ENCODE measurements around the gene TAF1C. TPM values are rescaled to one million over a fixed set of nuclear protein-coding genes. Genes with fewer than 3 reads are reported as not detected.

Gene TAF1C
- total RNA-seq, 1 donor from 2014 or later, result 31.0 TPM

DNA sequence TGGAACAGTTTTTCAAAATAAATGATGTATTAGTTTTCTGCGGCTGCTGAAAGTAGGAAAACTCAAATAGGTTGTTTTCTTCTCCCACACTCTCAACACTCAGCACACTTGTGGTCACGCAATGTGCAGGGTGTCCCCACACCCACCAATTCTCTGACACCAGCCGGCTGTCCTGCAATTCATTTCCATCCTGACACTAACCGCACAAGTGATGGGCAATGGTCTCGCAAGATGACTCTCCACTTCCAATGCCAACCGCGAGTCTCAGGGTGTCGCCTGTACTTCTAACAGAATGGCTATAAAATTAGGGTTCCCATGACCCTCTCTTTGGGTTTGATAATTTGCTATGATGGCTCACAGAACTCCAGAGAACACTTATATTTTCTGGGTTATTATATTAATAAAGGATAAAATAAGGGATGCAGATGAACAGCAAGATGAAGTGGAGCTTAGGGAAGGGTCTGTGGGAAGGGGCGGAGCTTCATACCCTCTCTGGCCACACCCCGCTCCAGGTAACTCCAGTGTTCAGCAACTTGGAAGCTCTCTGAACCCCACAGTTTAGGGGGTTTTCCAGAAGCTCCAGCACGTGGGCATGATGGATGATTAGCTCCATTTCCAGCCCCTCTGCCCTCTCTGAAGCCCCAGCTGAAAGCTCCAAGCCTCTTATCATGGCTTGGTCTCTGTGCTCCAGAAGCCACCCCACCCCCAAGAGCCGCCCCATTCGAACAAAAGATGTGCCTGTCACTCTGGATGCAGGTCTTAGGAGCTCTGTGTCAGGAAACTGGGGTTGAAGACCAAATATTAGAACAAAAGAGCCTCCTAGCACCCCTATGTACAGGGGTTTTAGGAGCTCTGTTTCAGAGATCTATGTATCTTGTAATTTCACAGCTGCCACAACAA, 19.8 kb downstream of the TAF1C start:
- no peak for DNase-seq
- ATAC-seq, result no peak
- intact Hi-C loops (cut with micrococcal nuclease), result no loop called here

DNA sequence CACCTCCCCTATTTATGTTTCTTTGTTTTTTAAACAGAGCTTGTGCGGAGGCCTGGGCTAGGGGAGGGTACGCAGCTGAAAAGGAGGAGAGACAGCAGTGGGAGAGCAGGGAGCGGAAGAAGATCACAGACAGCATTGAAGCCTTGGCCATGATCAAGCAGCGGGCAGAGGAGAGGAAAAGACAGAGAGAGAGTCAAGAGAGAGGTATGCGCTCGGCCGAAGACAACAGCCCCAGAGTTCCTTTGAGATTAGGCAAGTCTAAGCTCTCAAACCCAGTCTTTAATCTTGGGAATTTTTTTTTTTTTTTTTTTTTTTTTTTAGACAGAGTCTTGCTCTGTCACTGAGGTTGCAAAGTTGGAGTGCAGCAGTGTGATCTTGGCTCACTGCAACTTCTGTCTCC, 21.1 kb downstream of the TAF1C start:
- DNase-seq (no peak), ATAC-seq (no peak)
- intact Hi-C loops (cut with micrococcal nuclease), result no loop called here

DNA sequence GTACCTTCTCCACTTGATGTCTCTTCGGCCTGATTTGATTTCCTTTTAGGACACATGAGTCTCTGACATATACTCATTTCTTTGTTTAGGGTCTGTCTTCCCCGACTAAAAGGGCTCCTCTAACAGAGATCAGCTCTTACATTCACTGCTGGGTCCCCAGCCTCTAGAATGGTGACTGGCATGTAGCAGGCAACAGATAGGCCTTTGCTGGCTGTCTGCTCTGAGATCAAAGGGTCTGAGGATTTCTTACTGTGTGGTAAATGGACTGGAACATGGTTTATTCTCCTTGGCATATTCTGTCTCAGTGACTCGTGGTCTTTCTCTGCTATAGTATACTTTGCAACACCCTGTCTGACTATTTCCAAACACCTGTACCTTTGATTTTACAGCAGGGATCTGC, 25.1 kb downstream of the TAF1C start:
- intact Hi-C loops (cut with micrococcal nuclease), result no loop called here
- DNase-seq (no peak), ATAC-seq (no peak)

DNA sequence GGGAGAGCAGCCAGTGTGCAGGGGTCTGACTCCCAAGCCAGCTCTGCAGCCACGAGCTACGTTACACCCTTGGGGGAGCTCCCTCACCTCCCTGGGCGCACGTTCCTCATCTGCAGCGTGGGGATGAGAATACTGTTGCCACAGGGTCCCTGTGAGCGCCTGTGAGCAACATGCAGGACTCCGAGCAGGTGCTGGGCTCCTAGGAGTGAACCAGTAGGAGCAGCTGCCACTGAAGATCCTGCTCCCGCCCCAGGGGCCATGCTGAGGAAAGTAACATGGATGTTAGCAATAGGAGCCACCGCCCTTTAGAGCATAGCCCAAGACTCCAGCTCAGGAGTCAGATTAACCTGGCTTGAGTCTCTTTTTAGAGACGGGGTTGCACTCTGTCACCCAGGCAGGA, 25.8 kb downstream of the TAF1C start:
- intact Hi-C loops (cut with micrococcal nuclease), result no loop called here
- DNase-seq, result no peak
- ATAC-seq, result no peak

DNA sequence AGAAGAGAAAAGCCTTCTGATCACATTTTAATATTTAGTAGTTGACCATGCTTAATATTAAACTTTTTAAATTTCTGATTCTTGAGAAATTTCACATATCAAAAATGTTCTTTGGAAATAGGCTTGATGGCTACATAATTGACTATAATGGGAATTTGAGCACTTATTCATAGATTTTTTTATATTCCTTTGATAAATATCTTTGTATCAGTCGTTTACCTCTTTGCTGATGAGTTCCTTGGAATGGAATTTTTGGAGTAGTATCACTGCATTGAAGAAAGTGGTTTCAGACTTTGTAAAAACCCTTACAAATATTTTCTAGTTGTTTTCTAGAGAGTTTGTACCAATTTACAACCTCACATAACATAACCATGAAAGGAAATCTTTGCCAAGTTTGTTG, 27.1 kb downstream of the TAF1C start:
- intact Hi-C loops (cut with micrococcal nuclease), result no loop called here

DNA sequence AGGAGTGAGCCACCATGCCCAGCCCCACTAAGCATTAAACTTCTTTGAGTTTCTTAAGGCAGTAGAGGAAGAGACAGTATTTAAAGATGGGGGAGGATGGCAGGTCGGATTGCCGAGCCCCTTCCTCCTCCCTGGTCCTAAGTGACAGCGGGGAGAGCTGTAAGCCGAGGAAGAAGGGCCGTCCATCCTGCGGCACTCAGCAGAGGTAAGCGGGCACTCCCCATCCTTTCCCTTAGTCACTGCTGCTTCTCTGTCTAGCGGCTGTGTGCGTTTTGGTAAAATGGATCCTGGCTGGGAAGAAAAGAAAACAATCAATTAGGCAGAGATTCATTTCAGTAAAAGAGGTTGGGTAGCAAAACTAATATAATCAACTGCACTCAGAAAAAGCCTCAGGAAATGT, 27.9 kb downstream of the TAF1C start:
- DNase-seq (no peak), ATAC-seq (no peak)
- intact Hi-C loops (cut with micrococcal nuclease), result no loop called here

More for the DNA sequence above, 27.1 kb downstream of the TAF1C start:
- ATAC-seq, result no peak
- DNase-seq, result no peak

DNA sequence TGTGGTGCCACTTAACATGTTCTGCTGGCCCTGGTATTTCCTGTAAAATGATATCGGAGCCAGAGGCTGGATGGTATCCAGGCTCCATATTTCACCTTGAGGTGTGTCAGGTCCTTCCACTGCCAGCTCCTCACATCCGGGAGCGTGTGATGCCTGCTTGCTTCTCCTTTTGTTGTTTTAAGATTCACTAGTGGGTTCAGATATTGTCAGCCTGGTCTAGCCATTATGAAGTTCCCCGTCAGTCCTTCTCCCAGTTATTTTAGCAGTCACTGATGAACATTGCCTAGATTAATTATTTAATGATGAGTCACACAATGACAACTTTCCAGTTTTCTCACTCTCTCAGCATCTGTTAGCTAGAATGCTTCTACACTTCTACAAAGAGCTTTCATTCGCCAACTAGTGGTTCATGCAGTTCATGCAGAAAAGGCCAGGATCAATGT, 30.5 kb downstream of the TAF1C start:
- intact Hi-C loops (cut with micrococcal nuclease), result no loop called here
- ATAC-seq (no peak), DNase-seq (no peak)

DNA sequence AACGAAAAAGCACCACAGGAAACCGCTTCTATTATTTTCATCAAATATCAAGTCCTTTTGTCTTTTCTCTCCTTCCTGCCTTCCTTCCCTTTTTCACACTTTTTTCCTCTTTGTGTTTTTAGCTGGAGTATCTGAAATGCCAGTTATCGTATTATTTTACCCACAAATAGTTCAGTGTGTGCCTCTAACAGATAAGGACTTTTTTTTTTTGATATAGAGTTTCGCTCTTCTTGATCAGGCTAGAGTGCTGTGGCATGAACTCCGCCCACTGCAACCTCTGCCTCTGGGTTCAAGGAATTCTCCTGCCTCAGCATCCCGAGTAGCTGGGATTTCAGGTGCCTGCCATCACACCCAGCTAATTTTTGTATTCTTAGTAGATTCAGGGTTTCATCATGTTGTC, 31.1 kb downstream of the TAF1C start:
- no peak for ATAC-seq

DNA sequence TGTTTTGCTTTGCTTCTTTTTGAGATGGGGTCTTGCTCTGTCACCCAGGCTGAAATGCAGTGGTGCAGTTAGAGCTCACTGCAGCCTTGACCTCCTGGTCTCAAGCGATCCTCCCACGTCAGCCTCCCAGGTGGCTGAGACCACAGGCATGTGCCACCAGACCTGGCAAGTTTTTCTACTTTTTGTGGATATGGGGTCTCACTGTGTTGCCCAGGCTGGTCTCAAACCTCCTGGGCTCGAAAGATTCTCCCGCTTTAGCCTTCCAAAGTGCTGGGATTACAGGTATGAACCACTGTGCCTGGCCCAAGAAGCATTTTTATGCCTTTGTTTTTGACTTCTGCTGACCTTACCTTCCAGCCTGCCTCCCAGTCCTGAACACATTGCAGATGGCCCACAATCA, 31.6 kb downstream of the TAF1C start:
- intact Hi-C loops (cut with micrococcal nuclease), result no loop called here
- no peak for ATAC-seq
- no peak for DNase-seq

More for the DNA sequence above, 31.1 kb downstream of the TAF1C start:
- intact Hi-C loops (cut with micrococcal nuclease), result no loop called here
- DNase-seq, result no peak

DNA sequence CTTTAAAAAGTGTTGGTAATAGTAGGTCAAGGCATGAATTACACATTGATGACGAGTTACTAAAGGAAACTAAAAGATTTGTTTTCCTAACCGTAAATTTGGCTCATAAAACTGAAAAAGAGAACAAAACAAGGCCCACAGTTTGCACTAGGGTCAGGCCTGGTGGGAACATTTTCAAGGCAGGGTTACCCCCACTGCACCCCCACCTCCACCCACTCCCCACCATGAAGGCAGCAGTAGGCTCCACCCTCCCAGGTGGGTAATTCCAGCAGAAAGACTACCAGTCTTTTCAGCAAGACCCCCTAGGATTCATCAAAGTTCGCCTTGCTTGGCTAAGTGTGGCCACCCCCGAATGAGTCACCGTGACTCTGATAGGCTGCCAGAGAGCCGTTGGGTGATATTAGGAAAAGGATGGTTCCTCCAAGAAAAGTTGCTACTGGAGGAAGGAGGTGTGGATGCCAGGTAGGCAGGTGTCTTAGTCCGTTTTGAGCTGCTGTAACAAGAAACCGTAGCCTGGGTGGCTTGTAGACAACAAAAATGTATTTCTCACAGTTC, 33.1 kb downstream of the TAF1C start:
- ATAC-seq, result no peak
- intact Hi-C loops (cut with micrococcal nuclease), result no loop called here
- no peak for DNase-seq

DNA sequence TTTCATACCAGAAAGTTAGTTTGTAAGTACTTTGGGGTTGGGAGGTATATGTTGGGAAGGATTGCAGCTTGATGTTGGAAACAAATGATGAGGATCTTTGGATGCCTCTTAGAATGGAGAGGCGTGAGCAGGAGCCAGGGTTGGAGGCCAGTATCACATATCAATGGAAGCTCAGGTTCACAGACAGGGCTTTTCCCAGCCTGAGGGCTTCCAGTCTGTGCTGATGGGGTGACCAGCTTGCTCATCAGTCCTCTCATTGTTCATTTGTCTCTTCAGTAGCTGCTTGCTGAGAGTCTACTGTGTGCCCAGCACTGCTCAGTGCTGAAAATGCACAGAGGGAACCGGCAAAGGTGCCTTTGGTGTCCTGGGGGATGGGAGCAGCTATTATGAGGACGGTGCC, 35.9 kb downstream of the TAF1C start:
- intact Hi-C loops (cut with micrococcal nuclease), result no loop called here
- ATAC-seq (no peak), DNase-seq (no peak)

DNA sequence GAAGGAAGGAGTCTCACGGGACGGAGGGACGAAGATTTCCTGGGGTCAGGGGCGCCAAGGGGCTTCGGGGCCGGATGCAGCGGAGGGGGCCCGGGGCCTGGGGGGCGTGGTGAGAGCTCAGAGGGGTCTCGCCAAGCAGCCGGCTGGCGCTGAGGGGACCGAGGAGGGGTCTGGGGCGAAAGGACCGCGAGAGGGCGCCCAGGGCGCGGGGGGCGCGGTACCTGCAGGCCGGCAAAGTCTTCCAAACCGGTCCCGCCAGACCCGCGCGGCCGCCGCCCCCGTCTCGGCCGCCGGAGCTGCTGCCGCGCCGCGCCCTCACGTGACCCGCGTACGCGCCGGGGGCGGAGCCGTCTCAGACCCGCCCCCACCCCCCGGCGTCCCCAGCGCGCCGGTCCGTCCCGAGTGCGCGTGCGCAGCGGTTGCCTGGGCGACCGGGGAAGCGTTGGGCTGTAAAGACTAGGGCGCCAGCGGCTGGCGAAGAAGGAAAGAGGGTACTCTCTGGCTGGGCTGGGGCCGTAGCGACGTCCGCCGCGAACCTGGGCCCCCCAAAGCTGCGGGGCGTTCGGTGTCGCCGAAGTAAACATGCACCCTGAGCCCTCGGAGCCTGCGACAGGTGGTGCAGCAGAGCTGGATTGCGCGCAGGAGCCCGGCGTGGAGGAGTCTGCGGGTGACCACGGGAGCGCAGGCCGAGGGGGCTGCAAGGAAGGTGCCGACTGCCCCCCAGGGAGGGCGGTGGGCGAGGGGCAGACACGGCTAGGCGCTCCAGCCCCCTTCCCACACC, 41.8 kb downstream of the TAF1C start, which contains the start of the genes DNAAF1 and HSDL1:
TSS of gene DNAAF1 (plus strand) at position 450 of the 781 bp plus-strand sequence. CDS start at position 583, 133 bp downstream.
TSS of gene HSDL1 (minus strand) at position 319 of the 781 bp plus-strand sequence. CDS start 13,856 bp downstream, outside the sequence.
- DNase-seq (peak; percentile 95), ATAC-seq (peak; percentile 96)
- intact Hi-C loops (cut with micrococcal nuclease), result no loop called here

DNA sequence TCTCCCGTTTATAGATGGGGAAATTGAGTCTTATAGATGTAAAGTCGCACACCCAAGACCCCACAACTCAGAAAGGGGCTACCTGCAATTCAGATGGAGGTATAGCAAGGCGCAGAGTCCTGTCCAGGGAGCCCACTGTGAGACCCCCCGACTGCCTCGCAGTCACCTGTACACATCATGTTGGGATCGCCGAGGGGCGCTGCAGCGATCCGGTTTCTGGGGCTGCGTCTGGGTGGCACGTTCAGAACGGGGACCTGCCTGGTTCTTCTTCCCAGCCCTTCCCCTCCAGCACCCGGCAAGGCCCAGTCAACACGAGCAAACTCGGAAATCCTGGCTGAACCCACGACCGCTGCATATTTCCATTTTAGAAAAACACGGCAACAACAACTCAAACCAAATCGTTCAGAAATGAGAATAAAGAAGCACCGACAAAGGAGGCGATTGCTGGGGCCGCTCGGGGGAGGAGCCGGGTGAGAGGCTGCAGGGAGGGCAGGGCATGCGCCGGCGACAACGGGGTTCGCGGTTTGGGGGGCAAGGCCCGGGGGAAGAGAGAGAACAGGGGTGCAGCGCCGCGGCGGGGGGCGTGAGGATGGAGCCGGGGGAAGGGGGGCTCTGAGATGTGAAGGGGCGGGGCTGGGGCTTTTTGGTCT, 42.5 kb downstream of the TAF1C start:
- peak; percentile 51 for ATAC-seq
- intact Hi-C loops (cut with micrococcal nuclease), result no loop called here
- DNase-seq, result peak; percentile 46

DNA sequence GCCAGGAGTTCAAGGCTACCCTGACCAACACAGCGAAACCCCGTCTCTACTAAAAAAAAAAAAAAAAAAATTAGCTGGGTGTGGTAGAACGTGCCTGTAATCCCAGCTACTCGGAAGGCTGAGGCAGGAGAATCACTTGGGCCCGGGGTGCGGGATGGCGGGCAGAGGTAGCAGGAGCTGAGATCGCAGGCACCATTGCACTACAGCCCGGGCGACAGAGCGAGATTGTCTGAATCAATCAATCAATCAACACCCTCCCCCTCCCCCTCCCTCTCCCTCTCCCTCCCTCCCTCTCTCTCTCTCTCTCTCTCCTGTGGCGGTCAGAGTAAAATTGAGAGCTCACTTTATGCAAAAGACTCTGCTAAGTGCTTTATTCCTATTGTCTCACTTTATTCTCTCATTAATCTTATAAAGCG, 43.1 kb downstream of the TAF1C start:
- ATAC-seq, result no peak
- no peak for DNase-seq
- intact Hi-C loops (cut with micrococcal nuclease), result no loop called here

DNA sequence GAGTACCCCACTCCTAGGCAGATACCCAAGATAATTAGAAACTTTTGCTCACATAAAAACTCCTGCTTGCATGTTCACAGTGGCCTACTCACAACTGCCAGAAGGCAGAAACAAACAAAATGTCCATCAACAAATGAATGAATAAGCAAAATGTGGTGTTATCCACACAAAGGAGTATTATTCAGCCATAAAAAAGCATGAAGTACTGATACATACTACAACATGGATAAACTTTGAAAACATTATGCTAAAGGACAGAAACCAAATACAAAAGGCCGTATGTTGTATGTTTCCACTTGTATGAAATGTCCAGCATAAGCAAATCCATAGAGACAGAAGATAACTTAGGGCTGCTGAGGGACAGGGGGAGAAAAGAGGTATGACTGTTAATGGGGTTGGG, 43.8 kb downstream of the TAF1C start:
- no peak for DNase-seq
- intact Hi-C loops (cut with micrococcal nuclease), result no loop called here
- ATAC-seq, result no peak

DNA sequence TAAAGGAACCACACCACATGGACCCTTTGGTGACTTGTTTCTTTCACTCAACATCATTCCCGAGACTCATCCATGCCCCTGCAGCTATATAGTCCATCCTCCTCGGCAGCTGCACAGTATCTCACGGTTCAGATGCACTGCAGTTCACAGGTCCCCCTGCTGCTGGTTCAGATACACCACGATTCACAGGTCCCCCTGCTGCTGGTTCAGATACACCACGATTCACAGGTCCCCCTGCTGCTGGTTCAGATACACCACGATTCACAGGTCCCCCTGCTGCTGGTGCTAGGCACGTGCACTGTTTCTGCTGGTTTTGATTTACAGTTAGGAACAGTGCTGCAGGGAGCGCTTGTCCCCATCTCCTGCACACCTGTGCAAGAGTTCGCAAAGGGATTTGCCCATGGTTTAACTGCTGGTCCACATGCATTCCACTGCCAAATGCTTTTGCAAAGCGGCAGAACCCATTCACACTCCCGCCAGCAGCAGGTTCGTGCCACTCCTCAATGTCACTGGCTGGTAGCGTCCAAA, 45.6 kb downstream of the TAF1C start:
- DNase-seq, result no peak
- no peak for ATAC-seq
- intact Hi-C loops (cut with micrococcal nuclease), result no loop called here

DNA sequence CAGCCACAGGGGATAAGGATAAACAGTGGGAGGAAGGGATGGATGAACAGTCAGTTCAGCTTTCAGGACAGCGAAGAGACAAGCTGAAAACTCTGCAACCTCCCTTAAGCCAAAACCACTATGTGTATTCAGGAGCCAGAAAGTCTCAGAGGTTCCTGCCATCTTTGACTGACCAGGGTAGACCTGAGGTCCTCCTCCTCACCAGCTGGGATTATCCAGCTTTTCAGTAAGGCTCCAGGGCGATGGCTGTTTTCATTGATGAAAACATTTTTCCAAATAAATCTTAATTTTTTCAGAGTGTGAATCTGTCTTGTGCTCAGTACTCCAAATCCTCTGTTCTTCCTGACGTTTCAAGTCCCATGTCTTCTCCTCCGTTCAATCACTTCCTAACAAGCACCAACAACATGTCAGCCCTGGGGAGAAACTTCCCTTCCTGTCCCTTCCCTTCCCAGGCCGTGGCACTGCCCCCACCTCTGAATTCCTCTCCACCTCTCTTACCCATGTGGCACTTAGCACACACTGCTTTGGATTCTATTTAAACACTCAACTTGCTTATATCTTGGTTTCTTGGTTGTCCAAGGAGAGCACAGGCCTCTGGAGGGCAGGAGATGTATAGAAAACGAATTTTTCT, 47.1 kb downstream of the TAF1C start:
- intact Hi-C loops (cut with micrococcal nuclease), result no loop called here
- no peak for DNase-seq
- no peak for ATAC-seq

DNA sequence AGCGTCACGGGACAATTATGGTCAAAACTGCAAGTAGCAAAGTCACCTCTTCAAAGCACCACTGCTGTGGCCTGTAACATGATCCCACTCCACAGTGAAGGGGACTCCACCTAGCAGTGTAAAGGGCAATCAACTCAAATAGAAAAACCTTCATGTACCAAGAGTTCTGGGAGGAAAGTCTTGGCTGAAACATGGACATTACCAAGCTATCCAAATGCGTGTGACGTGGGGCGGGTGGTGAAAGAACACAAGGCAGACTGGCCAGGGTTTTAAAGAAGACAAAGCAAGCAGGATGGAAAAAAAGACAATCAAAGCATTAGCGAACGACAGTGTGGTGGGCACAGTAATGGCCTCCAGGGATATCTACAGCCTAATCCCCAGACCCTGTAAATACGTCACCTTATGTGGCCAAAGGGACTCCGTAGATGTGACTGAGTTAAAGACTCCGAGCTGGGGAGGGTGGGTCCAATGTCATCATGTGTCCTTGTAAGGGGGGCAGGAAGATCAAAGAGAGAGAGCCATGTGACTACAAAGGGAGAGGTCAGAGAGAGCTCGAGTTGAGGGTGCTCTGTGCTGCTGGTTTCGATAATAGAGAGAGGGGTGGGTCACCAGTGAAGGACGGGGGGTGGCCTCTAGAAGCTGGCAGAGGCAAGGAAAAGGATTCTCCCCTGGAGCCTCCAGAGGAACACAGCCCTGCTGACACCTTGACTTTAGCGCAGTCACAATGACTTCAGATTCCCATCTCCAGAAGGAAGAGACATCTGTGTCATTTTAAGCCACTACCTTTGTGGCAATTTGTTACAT, 47.8 kb downstream of the TAF1C start:
- DNase-seq (peak; percentile 53), ATAC-seq (peak; percentile 86)
- intact Hi-C loops (cut with micrococcal nuclease), result no loop called here

Measured in left ventricle myocardium superior (tissue), 1 donor.